Ovary (tissue), 9 donors: ENCODE results near the gene EPB41L3. TPM values are rescaled to one million over a fixed set of nuclear protein-coding genes. Genes with fewer than 3 reads are reported as not detected.

Source experiments
- DNase-seq, 5 donors: peaks; one replicate each; pipeline ENCODE4 v3.0.0-alpha.2; 2019 to 2020
- H3K27ac ChIP-seq, 2 donors: fragments of 200-600 bp; one replicate each; pipeline versions ENCODE4 v1.5.1 to v1.8.0; 2019 to 2022
- H3K27me3 ChIP-seq: fragments of 200-600 bp; one replicate; pipeline ENCODE4 v1.8.0; 2022
- H3K36me3 ChIP-seq: fragments of 200-600 bp; sonication (generic); one replicate; pipeline ENCODE4 v1.5.1; 2019
- H3K4me1 ChIP-seq: one replicate; pipeline ENCODE4 v1.8.1; 2013; ENCODE audit warnings: mild to moderate bottlenecking, moderate library complexity; ENCODE audit not compliant: insufficient read depth
- H3K4me3 ChIP-seq: fragments of 200-600 bp; sonication (generic); one replicate; pipeline ENCODE4 v1.5.1; 2017
- H3K9me3 ChIP-seq, 2 donors: fragments of 200-600 bp in 1 of 2; sonication (generic) in 1 of 2; one replicate each; pipeline versions ENCODE4 v1.5.1 to v1.8.1; 2013 to 2019; ENCODE audit warnings: mild to moderate bottlenecking in 1 of 2, moderate library complexity in 1 of 2
- EP300 ChIP-seq: sonication (generic); formaldehyde crosslinking; IDR thresholded peaks from one replicate; pipeline ENCODE4 v1.6.1; 2017; ENCODE audit warnings: antibody characterized with exemption
- POLR2A ChIP-seq: fragments of 450-650 bp; IDR thresholded peaks from one replicate; pipeline ENCODE4 v1.6.1; 2017; ENCODE audit warnings: antibody characterized with exemption, mild to moderate bottlenecking, moderate library complexity
- WGBS, 3 donors: extraction: QIAGEN DNeasy Blood & Tissue Kit in 1 of 3; methylation state at CpG; one replicate each; pipeline versions ENCODE4 v1.1.5 to v1.1.7; 2013 to 2017; 5-methylcytosine and 5-hydroxymethylcytosine counted together
- intact Hi-C, 4 donors: fragments of 100-400 bp; cut with DNase I; formaldehyde crosslinking; loops; one replicate each; pipeline versions ENCODE4 v1.11.0 to v1.15.1; 2022 to 2023
- polyA plus RNA-seq, 2 donors: library from polyadenylated mRNA; stranded (reverse); fragments of 200-250 nt in 1 of 2; fragments of 350-450 nt in 1 of 2; fragmentation: Illumina TruSeq in 1 of 2; extraction: RNeasy Lipid Tissue Mini Kit (QIAGEN cat#74804) in 1 of 2; gene quantifications; one replicate each; pipeline ENCODE4 v1.2.3, GENCODE V29; 2013 to 2014
- total RNA-seq, 7 donors: library from RNA; depleted of rRNA in 2 of 7; stranded (reverse); fragments of >200 nt in 2 of 7; fragmentation: NEBNext Ultra II Directional in 3 of 7; extraction: Animal tissue kit (Norgen Biotek cat#: 25700) in 3 of 7; gene quantifications; one replicate each; pipeline versions ENCODE4 v1.1.0 to v1.2.4, GENCODE V29; 2016 to 2023
- TF ChIP-seq, protein P1 (sequence below), 3 donors: fragments of 450-650 bp in 2 of 3; fragments of 200-600 bp in 1 of 3; IDR thresholded peaks; one replicate each; pipeline versions ENCODE4 v1.5.1 to v1.8.0; 2016 to 2022; ENCODE audit warnings: antibody characterized with exemption in 3 of 3, mild to moderate bottlenecking in 1 of 3
- donor health status: DM: no; HTN: no; CAD: no; lungs with moderate emphysema.
- donor health status: DM: no; HTN: no; CAD: no.
- donor health status: Bipolar disorder and iron deficiency.
- donor health status: DM: yes; HTN: yes; CAD: no.
- donor health status: DM: no; HTN: no; CAD: no.
- donor health status: DM: yes; HTN: yes; CAD: no.

Gene EPB41L3
- total and polyA plus RNA-seq, 9 donors: 6.6 to 58.1 (median 29.5) TPM

GRCh38 chr18:5568416-5568815 lies 24.6 kb upstream of the EPB41L3 start:
- Histone ChIP-seq H3K27me3 (no peaks in the 10 kb centered on the region), H3K9me3 (no peaks in the 10 kb centered on the region), H3K36me3 (no peaks in the 10 kb centered on the region), H3K4me3 (no peak overlapping the region), H3K4me1 (no peaks in the 10 kb centered on the region), H3K27ac (no peak overlapping the region)
- intact Hi-C loops: no loop called here
- TF ChIP-seq POLR2A: no peak
- no peak for TF ChIP-seq EP300
- TF ChIP-seq, protein P1, sequence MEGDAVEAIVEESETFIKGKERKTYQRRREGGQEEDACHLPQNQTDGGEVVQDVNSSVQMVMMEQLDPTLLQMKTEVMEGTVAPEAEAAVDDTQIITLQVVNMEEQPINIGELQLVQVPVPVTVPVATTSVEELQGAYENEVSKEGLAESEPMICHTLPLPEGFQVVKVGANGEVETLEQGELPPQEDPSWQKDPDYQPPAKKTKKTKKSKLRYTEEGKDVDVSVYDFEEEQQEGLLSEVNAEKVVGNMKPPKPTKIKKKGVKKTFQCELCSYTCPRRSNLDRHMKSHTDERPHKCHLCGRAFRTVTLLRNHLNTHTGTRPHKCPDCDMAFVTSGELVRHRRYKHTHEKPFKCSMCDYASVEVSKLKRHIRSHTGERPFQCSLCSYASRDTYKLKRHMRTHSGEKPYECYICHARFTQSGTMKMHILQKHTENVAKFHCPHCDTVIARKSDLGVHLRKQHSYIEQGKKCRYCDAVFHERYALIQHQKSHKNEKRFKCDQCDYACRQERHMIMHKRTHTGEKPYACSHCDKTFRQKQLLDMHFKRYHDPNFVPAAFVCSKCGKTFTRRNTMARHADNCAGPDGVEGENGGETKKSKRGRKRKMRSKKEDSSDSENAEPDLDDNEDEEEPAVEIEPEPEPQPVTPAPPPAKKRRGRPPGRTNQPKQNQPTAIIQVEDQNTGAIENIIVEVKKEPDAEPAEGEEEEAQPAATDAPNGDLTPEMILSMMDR (IDR thresholded peaks at IDR 0.05): no peak
- WGBS, 3 donors: 75 to 77% (median 76%) methylated on average over 3 of the region's 3 CpGs
- DNase-seq: no peak

DNA sequence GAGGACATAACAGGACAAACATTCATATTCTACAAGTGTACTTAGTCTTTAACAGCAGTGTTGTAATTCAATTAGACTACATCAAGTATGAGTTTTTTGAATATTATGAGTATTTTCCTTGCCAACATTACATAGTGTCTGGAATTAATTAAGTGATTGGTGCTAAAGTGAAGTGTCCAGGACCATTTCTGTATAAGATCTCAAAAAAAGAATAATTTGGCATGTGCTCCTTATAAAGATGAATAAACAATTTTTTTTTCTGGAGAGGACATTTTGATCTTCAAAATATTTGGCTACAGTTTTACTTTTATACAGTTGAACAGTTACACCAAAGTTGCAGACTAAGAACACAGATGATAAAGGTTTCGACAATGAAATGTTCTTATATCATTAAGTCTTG lies 15.1 kb upstream of the EPB41L3 start:
- intact Hi-C loops: no loop called here
- 26 to 55% (median 35%) methylated on average over 1 of the region's 1 CpG for WGBS, 3 donors

DNA sequence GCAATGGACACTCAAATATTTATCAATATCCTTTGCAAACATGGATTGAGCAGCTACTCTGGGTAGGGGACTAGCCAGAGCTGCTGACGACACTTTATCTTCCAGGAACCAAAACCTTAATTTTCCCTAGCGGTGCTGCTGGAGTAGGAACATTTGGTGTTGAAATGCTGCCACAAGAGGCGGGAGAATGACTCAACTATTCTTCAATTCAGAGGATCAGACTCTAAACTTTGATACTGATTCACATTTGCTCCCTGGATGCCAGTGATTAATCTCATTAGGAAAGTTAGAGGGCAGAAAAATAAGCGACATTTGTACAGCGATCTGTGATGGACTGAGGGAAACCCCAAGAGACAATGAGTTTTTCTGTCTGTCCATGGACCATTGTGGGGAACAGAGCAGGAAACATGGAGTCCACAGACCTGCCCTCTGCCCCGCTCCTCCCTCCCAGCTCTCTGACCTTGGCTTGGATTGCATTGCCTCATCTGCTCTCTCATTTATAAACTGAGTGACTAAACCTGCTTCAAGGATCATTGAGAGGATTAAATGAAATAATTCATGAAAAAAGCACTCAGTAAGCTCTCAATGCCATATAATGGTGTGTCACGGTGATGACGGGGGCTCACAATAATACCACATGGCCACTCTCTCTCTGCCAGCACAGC lies 12.6 kb upstream of the EPB41L3 start:
- Histone ChIP-seq H3K27ac (no peak overlapping the region), H3K4me1 (no peaks in the 10 kb centered on the region), H3K9me3 (no peaks in the 10 kb centered on the region), H3K36me3 (no peaks in the 10 kb centered on the region), H3K4me3 (no peak overlapping the region), H3K27me3 (no peaks in the 10 kb centered on the region)
- intact Hi-C loops: no loop called here
- no peak for DNase-seq
- 67 to 74% (median 71%) methylated on average over 8 of the region's 8 CpGs for WGBS, 3 donors
- no peak for TF ChIP-seq POLR2A
- no peak for TF ChIP-seq EP300
- TF ChIP-seq, protein P1 (IDR thresholded peaks at IDR 0.05): no peak

More for the DNA sequence above, 15.1 kb upstream of the EPB41L3 start:
- Histone ChIP-seq H3K27ac (no peak overlapping the region), H3K27me3 (no peaks in the 10 kb centered on the region), H3K4me3 (no peak overlapping the region), H3K36me3 (no peaks in the 10 kb centered on the region), H3K9me3 (no peaks in the 10 kb centered on the region), H3K4me1 (no peaks in the 10 kb centered on the region)
- DNase-seq: no peak
- TF ChIP-seq EP300 (no peak), POLR2A (no peak)
- TF ChIP-seq, protein P1 (IDR thresholded peaks at IDR 0.05): no peak

DNA sequence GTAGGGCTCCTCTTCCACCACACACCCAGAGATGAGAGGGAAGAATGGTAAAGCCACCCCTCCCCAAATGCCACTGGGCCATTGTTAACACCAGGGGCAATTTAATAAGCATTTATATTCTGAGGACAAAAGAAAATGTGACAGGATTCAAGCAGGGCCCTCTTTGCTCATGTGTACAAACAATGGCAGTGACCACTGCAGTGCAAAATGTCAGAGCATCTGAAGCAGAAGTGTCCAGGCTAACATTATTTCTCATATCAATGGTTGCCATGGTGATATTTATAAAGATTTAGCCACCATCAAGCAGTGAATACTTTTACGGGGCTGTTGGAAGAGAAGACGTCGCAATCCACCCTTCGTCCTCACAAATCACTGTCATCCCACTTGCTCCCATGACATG lies 10.8 kb upstream of the EPB41L3 start:
- WGBS, 3 donors: 89 to 92% (median 90%) methylated on average over 4 of the region's 4 CpGs
- no peaks in the 10 kb centered on the region for H3K27me3 ChIP-seq
- H3K9me3 ChIP-seq: no peaks in the 10 kb centered on the region
- H3K36me3 ChIP-seq: no peaks in the 10 kb centered on the region
- TF ChIP-seq POLR2A (no peak), EP300 (no peak)
- TF ChIP-seq, protein P1 (IDR thresholded peaks at IDR 0.05): no peak
- no peak overlapping the region for H3K27ac ChIP-seq
- no peak for DNase-seq
- no peaks in the 10 kb centered on the region for H3K4me1 ChIP-seq
- intact Hi-C loops: no loop called here
- H3K4me3 ChIP-seq: no peak overlapping the region
